ENCODE measurements around the gene G2E3. TPM values are rescaled to one million over a fixed set of nuclear protein-coding genes. Genes with fewer than 3 reads are reported as not detected.
A peak's percentile ranks its signal among the peaks of the same experiment; 100 is the strongest.

Gene G2E3
- polyA plus RNA-seq, 1 experiment = 7.5 TPM

DNA sequence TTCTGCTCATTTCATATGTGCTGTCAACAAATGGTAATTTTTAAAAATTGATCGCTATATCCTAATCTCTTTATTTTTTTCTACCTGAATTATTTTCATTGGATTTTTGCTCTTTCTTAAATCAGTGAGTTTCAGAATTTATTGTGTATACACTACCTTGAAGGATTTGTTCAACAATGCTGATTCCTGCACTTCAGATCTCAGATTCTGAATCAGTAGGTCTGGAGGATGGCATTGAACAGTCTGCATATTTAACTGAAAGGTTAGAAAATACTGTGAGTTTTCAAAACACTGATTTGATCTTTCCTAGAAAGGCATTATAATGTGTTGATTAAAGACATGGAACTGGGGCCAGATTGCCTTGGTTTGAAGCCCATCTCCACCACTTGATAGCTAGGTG, 1.6 kb downstream of the G2E3 start:
- Histone ChIP-seq H3K36me3 (ENCODE audit: control insufficient read depth, insufficient read depth, low read length) (no peaks in the 10 kb centered on the region), H3K4me3 (ENCODE audit: low read depth, low read length) (peak overlapping the region; percentile 99), H3K27me3 (ENCODE audit: control insufficient read depth, insufficient read depth, low read length) (no peaks in the 10 kb centered on the region)
- ChIA-PET POLR2A (no interaction called here), CTCF (no interaction called here)
- no peak for DNase-seq (ENCODE audit: low read depth)
- TF ChIP-seq, protein P1, sequence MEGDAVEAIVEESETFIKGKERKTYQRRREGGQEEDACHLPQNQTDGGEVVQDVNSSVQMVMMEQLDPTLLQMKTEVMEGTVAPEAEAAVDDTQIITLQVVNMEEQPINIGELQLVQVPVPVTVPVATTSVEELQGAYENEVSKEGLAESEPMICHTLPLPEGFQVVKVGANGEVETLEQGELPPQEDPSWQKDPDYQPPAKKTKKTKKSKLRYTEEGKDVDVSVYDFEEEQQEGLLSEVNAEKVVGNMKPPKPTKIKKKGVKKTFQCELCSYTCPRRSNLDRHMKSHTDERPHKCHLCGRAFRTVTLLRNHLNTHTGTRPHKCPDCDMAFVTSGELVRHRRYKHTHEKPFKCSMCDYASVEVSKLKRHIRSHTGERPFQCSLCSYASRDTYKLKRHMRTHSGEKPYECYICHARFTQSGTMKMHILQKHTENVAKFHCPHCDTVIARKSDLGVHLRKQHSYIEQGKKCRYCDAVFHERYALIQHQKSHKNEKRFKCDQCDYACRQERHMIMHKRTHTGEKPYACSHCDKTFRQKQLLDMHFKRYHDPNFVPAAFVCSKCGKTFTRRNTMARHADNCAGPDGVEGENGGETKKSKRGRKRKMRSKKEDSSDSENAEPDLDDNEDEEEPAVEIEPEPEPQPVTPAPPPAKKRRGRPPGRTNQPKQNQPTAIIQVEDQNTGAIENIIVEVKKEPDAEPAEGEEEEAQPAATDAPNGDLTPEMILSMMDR (IDR thresholded peaks at IDR 0.05; ENCODE audit: insufficient read depth, low read depth, low read length) = no peak

DNA sequence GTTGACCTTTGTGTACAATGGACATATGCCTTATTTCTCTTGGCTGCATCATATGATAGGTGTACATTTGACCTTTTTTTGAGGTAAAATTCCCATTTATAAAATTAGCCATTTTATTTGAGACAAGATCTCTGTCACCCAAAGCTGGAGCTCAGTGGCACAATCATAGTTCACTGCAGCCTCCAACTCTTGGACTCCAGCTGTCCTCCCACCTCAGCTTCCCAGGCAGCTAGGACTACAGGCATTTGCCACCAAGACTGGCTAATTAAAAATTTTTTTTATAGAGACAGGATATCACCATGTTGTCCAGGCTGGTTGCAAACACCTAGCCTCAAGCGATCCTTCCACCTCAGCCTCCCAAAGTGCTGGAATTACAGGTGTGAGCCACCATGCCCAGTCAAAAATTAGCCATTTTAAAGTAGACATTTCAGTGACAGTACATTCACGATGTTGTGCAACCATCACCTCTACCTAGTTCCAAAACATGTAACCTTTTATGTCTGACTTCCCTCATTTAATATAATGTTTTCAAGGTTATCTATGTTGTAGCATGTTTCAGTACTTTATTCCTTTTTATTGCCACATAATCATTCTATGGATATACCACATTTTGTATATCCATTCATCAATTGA, 5.4 kb downstream of the G2E3 start:
- Histone ChIP-seq H3K27me3 (ENCODE audit: control insufficient read depth, insufficient read depth, low read length) (no peaks in the 10 kb centered on the region), H3K4me3 (ENCODE audit: low read depth, low read length) (no peak overlapping the region), H3K36me3 (ENCODE audit: control insufficient read depth, insufficient read depth, low read length) (no peaks in the 10 kb centered on the region)
- ChIA-PET POLR2A (no interaction called here), CTCF (interaction anchor here (1.0 kb wide), 1 partner anchor 45 kb away, joined by 3 read pairs; no protein-coding TSS in a partner anchor)
- TF ChIP-seq, protein P1 (IDR thresholded peaks at IDR 0.05; ENCODE audit: insufficient read depth, low read depth, low read length) = no peak
- DNase-seq (ENCODE audit: low read depth) = no peak

DNA sequence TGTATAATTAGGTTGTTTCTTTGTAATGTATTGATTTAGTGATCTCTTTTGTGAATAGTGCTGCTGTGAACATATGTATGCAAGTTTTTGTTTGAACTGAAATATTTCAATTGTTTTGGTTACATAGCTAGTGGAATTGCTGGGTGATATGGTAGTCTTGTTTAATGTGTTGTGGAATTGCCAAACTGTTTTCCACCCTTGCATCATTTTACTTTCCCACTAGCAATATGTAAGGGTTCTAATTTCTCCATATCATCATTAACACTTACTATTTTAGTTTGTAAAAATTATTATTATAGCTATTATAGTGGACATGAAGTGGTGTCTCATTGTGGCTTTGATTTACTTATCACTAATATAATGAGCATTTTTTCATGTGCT, 5.9 kb downstream of the G2E3 start:
- Histone ChIP-seq H3K27me3 (ENCODE audit: control insufficient read depth, insufficient read depth, low read length) (no peaks in the 10 kb centered on the region), H3K4me3 (ENCODE audit: low read depth, low read length) (no peak overlapping the region), H3K36me3 (ENCODE audit: control insufficient read depth, insufficient read depth, low read length) (no peaks in the 10 kb centered on the region)
- ChIA-PET CTCF (no interaction called here), POLR2A (no interaction called here)
- TF ChIP-seq, protein P1 (IDR thresholded peaks at IDR 0.05; ENCODE audit: insufficient read depth, low read depth, low read length) = no peak
- no peak for DNase-seq (ENCODE audit: low read depth)

DNA sequence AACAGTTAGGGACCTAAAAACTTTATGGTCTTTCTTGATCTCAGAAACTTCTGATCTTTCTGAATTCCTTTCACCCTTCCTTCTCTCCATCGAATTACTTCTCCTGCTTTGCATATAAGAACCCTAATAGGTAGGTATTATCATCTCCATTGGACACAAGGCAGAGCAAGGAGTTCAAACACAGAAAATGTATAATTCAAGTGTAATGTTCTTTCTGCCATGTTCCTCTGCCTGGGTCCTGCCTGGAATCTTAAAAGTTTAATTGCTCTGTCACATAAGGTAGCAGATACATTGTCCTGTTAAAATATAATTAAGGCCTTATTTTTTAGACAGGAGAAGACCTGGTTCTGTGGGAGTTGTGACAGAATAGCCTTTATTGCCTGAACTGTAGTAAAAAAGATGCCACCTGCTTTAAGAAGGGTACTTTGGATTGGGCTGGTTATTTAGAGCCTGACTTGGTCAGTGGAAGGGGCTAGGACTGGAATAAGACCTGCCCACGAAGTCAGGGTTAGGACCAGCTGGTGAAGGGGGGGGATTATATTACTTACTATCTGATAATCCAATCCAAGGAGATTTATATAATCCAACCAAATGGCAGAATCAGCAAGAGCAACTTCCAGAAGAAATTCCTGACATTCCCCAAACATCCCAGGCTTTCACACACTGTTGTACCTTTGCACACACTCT, 10.4 kb downstream of the G2E3 start:
- H3K27me3 ChIP-seq (ENCODE audit: control insufficient read depth, insufficient read depth, low read length) = no peaks in the 10 kb centered on the region
- no peak for DNase-seq (ENCODE audit: low read depth)
- ChIA-PET CTCF (no interaction called here), POLR2A (no interaction called here)
- TF ChIP-seq, protein P1 (IDR thresholded peaks at IDR 0.05; ENCODE audit: insufficient read depth, low read depth, low read length) = no peak
- no peaks in the 10 kb centered on the region for H3K36me3 ChIP-seq (ENCODE audit: control insufficient read depth, insufficient read depth, low read length)
- no peak overlapping the region for H3K4me3 ChIP-seq (ENCODE audit: low read depth, low read length)

DNA sequence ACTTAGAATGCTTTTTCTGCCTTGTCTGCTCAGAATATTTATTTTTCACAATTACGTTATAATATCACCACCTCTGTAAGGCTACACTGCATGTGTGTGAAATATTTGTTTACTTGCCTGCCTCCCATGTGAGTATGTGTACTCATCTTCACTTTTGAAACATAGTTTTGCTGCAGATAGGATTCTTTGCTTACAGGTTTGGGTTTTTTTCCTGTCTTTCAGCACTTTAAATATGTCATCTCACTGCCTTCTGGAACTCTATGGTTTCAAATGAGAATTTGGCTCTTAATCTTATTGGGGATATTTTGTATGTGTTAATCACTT, 10.9 kb downstream of the G2E3 start:
- POLR2A ChIA-PET = no interaction called here
- H3K27me3 ChIP-seq (ENCODE audit: control insufficient read depth, insufficient read depth, low read length) = no peaks in the 10 kb centered on the region
- CTCF ChIA-PET = no interaction called here
- no peak overlapping the region for H3K4me3 ChIP-seq (ENCODE audit: low read depth, low read length)
- TF ChIP-seq, protein P1 (IDR thresholded peaks at IDR 0.05; ENCODE audit: insufficient read depth, low read depth, low read length) = no peak
- no peaks in the 10 kb centered on the region for H3K36me3 ChIP-seq (ENCODE audit: control insufficient read depth, insufficient read depth, low read length)
- DNase-seq (ENCODE audit: low read depth) = no peak

Measured in BJ (cell line).